Measurements from ENCODE around the gene FUT9. TPM values are rescaled to one million over a fixed set of nuclear protein-coding genes. Genes with fewer than 3 reads are reported as not detected.

The FUT9 gene
- total RNA-seq, 4 donors from 2014 or later, result not detected

DNA sequence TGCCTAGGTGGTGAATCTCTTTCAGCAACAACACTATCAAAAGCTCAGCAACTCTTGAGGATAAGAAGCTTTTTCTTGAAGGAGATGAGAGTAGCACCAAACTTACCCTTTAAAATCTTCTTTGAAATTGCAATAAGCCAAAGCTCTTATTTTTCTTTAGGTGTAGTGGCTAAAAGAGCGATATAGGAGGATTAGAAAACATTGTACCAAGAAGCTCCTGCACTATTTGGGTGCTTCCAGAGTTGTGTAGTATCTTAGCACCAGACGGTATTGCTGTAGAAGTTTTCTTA lies 1.2 kb downstream of the FUT9 start:
- TF ChIP-seq, protein P1, sequence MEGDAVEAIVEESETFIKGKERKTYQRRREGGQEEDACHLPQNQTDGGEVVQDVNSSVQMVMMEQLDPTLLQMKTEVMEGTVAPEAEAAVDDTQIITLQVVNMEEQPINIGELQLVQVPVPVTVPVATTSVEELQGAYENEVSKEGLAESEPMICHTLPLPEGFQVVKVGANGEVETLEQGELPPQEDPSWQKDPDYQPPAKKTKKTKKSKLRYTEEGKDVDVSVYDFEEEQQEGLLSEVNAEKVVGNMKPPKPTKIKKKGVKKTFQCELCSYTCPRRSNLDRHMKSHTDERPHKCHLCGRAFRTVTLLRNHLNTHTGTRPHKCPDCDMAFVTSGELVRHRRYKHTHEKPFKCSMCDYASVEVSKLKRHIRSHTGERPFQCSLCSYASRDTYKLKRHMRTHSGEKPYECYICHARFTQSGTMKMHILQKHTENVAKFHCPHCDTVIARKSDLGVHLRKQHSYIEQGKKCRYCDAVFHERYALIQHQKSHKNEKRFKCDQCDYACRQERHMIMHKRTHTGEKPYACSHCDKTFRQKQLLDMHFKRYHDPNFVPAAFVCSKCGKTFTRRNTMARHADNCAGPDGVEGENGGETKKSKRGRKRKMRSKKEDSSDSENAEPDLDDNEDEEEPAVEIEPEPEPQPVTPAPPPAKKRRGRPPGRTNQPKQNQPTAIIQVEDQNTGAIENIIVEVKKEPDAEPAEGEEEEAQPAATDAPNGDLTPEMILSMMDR (IDR thresholded peaks at IDR 0.05), result no peak
- TF ChIP-seq POLR2A (IDR thresholded peaks at IDR 0.05), result no peak

DNA sequence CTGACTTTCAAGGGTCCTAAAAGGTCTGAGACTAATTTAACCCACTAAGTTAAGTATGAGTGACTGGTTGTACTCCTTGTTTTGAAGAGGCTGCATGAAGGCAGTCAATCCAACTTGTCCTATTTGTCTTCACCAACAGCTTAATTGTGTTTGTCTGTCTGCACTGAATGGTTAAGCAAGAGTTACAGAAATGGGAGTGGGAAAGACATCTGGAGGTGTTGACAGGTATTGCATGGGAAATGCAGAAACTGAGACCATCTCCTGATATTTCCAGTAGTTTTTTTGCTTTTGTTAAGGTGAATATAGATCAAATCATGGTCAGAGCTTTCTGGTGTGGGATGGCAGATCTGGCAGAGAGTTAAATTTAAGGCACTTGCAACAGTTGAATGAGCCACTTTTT lies 6.5 kb downstream of the FUT9 start:
- no peak overlapping the region for H3K27ac ChIP-seq
- H3K27me3 ChIP-seq, result no peaks in the 10 kb centered on the region
- no peak for TF ChIP-seq POLR2A (IDR thresholded peaks at IDR 0.05)
- TF ChIP-seq, protein P1 (IDR thresholded peaks at IDR 0.05), result no peak
- H3K4me3 ChIP-seq (replicated peaks in 1 of 3), result no peak overlapping the region
- no peaks in the 10 kb centered on the region for H3K36me3 ChIP-seq
- intact Hi-C loops (cut with DNase I), result no loop called here
- no peak for DNase-seq
- no peaks in the 10 kb centered on the region for H3K9me3 ChIP-seq
- H3K4me1 ChIP-seq, result no peaks in the 10 kb centered on the region

More for the DNA sequence above, 1.2 kb downstream of the FUT9 start:
- Histone ChIP-seq H3K4me3 (replicated peaks in 1 of 3) (no peak overlapping the region), H3K27me3 (no peaks in the 10 kb centered on the region), H3K36me3 (no peaks in the 10 kb centered on the region), H3K4me1 (no peaks in the 10 kb centered on the region), H3K9me3 (no peaks in the 10 kb centered on the region), H3K27ac (no peak overlapping the region)
- intact Hi-C loops (cut with DNase I), result no loop called here
- DNase-seq, result no peak
- WGBS, 2 donors, result 59 to 67% methylated on average over 2 of the region's 2 CpGs

DNA sequence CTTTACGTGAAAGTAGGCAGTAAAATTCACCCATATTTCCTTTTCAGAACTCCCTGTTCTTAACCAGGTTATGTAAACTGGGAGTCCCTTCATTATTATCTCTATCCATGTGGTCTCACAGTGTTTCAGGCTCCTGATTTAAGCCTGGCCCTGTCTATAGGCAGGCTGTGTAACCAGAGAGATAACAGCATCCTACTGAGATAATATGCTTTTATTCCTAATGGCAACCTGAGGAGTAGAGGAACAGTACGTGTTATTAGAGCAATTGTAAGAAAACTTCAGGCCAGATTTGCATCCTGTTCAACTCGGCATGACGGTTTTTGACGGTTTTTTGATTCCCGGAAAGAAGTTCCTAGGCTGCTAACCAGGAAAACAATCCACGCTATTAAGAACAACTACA lies 16.9 kb downstream of the FUT9 start:
- no peak overlapping the region for H3K27ac ChIP-seq

DNA sequence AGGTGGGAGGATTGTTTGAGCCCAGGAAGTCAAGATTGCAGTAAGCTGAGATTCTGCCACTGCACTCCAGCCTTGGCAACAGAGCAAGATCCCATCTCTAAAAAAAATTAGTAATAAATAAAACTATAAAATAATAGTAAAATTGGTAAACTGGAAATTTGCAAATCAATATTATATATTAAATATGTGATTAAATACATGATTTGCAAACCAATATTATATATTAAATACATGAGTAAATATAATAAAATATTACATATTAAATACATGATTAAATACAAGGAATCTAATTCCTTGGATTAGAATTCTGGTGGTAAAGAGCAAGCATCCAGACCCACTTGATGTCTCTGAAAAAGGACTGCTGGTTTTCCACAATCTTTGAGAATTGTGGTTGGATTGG lies 35.8 kb downstream of the FUT9 start:
- DNase-seq, result no peak
- H3K36me3 ChIP-seq, result no peaks in the 10 kb centered on the region
- no peak for TF ChIP-seq POLR2A (IDR thresholded peaks at IDR 0.05)
- TF ChIP-seq, protein P1 (IDR thresholded peaks at IDR 0.05), result no peak
- intact Hi-C loops (cut with DNase I), result no loop called here
- no peak overlapping the region for H3K4me3 ChIP-seq (replicated peaks in 1 of 3)
- no peak overlapping the region for H3K27ac ChIP-seq
- H3K4me1 ChIP-seq, result no peaks in the 10 kb centered on the region
- no peaks in the 10 kb centered on the region for H3K27me3 ChIP-seq
- H3K9me3 ChIP-seq, result no peaks in the 10 kb centered on the region

More for the DNA sequence above, 16.9 kb downstream of the FUT9 start:
- Histone ChIP-seq H3K9me3 (no peaks in the 10 kb centered on the region), H3K4me3 (replicated peaks in 1 of 3) (no peak overlapping the region), H3K4me1 (no peaks in the 10 kb centered on the region), H3K27me3 (no peaks in the 10 kb centered on the region), H3K36me3 (no peaks in the 10 kb centered on the region)
- no peak for DNase-seq
- no peak for TF ChIP-seq POLR2A (IDR thresholded peaks at IDR 0.05)
- TF ChIP-seq, protein P1 (IDR thresholded peaks at IDR 0.05), result no peak
- WGBS, 2 donors, result 54 to 58% methylated on average over 7 of the region's 7 CpGs
- intact Hi-C loops (cut with DNase I), result no loop called here

DNA sequence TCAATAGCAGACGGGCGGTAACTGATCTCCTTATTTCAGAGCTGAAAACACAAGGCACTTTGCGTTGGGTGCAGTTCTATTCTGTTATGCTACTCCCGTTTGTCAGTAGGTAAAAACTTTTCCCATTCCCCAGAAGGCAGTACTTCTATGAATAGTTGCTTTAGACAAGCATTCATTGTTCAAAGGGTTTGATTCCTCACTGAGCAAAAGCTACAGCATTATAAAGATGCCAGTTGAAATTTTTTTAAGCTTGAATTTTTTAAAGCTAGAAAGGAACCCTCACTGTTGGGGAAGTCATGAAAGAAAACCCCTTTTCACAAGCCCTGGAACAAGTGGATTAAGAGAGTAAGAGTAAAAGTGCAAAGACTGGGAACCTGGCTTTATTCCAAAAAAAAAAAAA lies 42.3 kb downstream of the FUT9 start:
- no peak overlapping the region for H3K27ac ChIP-seq
- no peaks in the 10 kb centered on the region for H3K27me3 ChIP-seq
- H3K4me1 ChIP-seq, result no peaks in the 10 kb centered on the region
- no peak overlapping the region for H3K4me3 ChIP-seq (replicated peaks in 1 of 3)
- TF ChIP-seq, protein P1 (IDR thresholded peaks at IDR 0.05), result no peak
- TF ChIP-seq POLR2A (IDR thresholded peaks at IDR 0.05), result no peak
- 19 to 42% methylated on average over 4 of the region's 4 CpGs for whole genome bisulfite sequencing, 2 donors
- no peak for DNase-seq
- intact Hi-C loops (cut with DNase I), result no loop called here
- H3K36me3 ChIP-seq, result no peaks in the 10 kb centered on the region
- no peaks in the 10 kb centered on the region for H3K9me3 ChIP-seq
